ENCODE measurements around the gene ICA1L.

ICA1L gene

GRCh38 chr2:202758604-202759003 is 113.0 kb downstream of the ICA1L start:
- Mint-ChIP-seq H3K4me3 (no peak overlapping the region), H3K36me3 (ENCODE audit: low read depth) (peaks cover 77% of the 10 kb centered on the region), H3K4me1 (peaks cover 13% of the 10 kb centered on the region), H3K9me3 (no peaks in the 10 kb centered on the region), H3K27ac (peak overlapping the region in 2 of 3 experiments; percentile 27 to 34), H3K27me3 (ENCODE audit: low read depth) (no peaks in the 10 kb centered on the region)
- TF ChIP-seq, protein P1, sequence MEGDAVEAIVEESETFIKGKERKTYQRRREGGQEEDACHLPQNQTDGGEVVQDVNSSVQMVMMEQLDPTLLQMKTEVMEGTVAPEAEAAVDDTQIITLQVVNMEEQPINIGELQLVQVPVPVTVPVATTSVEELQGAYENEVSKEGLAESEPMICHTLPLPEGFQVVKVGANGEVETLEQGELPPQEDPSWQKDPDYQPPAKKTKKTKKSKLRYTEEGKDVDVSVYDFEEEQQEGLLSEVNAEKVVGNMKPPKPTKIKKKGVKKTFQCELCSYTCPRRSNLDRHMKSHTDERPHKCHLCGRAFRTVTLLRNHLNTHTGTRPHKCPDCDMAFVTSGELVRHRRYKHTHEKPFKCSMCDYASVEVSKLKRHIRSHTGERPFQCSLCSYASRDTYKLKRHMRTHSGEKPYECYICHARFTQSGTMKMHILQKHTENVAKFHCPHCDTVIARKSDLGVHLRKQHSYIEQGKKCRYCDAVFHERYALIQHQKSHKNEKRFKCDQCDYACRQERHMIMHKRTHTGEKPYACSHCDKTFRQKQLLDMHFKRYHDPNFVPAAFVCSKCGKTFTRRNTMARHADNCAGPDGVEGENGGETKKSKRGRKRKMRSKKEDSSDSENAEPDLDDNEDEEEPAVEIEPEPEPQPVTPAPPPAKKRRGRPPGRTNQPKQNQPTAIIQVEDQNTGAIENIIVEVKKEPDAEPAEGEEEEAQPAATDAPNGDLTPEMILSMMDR (IDR thresholded peaks at IDR 0.05; ENCODE audit: unreplicated experiment in 3 of 3), result no peak

- peaks cover 9% of the 10 kb centered on the region for H3K4me1 Mint-ChIP-seq
- no peak overlapping the region for H3K4me3 Mint-ChIP-seq
- TF ChIP-seq, protein P1 (IDR thresholded peaks at IDR 0.05; ENCODE audit: unreplicated experiment in 3 of 3), result no peak
- peaks cover 4% of the 10 kb centered on the region for H3K9me3 Mint-ChIP-seq
- H3K27ac Mint-ChIP-seq, result no peak overlapping the region
- H3K27me3 Mint-ChIP-seq (ENCODE audit: low read depth), result no peaks in the 10 kb centered on the region
- peaks cover 78% of the 10 kb centered on the region for H3K36me3 Mint-ChIP-seq (ENCODE audit: low read depth)
Measured at GRCh38 chr2:202758128-202758527, 113.4 kb downstream of the ICA1L start.

DNA sequence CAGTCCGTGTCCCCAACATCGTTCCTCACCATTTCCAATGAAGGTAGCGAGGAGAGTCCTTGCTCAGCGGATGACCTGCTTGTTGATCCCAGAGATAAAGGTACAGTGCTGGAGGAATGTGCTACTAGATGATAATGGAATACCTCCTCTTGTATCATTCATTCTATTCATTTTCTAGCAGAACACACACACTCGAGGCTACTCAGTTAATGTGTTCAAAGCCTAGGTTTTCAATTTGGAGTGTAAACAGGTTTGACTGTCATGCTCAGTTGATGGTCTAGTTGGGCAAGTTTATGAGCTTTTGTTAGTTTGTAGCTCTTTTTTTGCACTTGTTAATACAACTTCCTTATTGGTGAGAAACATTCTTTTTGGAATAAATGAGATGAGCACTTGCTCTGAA is 114.2 kb downstream of the ICA1L start:
- no peak overlapping the region for H3K27ac Mint-ChIP-seq
- peaks cover 4% of the 10 kb centered on the region for H3K9me3 Mint-ChIP-seq
- H3K36me3 Mint-ChIP-seq (ENCODE audit: low read depth), result peaks cover 76% of the 10 kb centered on the region
- peaks cover 3% of the 10 kb centered on the region for H3K4me1 Mint-ChIP-seq
- H3K27me3 Mint-ChIP-seq (ENCODE audit: low read depth), result no peaks in the 10 kb centered on the region
- TF ChIP-seq, protein P1 (IDR thresholded peaks at IDR 0.05; ENCODE audit: unreplicated experiment in 3 of 3), result no peak
- H3K4me3 Mint-ChIP-seq, result no peak overlapping the region

DNA sequence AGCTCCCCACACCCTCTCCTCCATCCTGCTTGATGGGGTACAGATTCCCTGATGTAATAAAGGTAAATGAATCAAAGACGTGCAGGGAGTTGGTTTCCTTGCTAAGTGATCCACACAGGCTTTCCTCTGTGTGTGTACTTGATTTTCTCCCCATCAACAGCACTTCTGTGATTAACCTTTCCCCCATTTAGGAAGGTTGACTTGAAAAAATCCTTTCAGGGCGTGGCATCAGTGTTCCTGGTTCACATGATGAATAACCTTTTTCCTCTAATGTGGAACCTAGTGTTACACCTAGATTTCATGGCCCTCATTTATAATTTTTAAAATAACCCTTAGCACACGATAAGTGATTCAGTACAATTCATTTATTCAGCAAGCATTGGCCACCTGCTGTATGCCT is 115.0 kb downstream of the ICA1L start:
- Mint-ChIP-seq H3K27ac (no peak overlapping the region), H3K4me3 (no peak overlapping the region), H3K36me3 (ENCODE audit: low read depth) (peaks cover 77% of the 10 kb centered on the region), H3K27me3 (ENCODE audit: low read depth) (no peaks in the 10 kb centered on the region), H3K4me1 (no peaks in the 10 kb centered on the region), H3K9me3 (peaks cover 6% of the 10 kb centered on the region)
- TF ChIP-seq, protein P1 (IDR thresholded peaks at IDR 0.05; ENCODE audit: unreplicated experiment in 3 of 3), result no peak

- H3K4me3 Mint-ChIP-seq, result no peak overlapping the region
- H3K9me3 Mint-ChIP-seq, result peaks cover 6% of the 10 kb centered on the region
- H3K4me1 Mint-ChIP-seq, result no peaks in the 10 kb centered on the region
- H3K27ac Mint-ChIP-seq, result peak overlapping the region in 1 of 3 experiments; percentile 8
- TF ChIP-seq, protein P1 (IDR thresholded peaks at IDR 0.05; ENCODE audit: unreplicated experiment in 3 of 3), result no peak
- peaks cover 66% of the 10 kb centered on the region for H3K36me3 Mint-ChIP-seq (ENCODE audit: low read depth)
- no peaks in the 10 kb centered on the region for H3K27me3 Mint-ChIP-seq (ENCODE audit: low read depth)
Measured at GRCh38 chr2:202754936-202755335, 116.6 kb downstream of the ICA1L start.

DNA sequence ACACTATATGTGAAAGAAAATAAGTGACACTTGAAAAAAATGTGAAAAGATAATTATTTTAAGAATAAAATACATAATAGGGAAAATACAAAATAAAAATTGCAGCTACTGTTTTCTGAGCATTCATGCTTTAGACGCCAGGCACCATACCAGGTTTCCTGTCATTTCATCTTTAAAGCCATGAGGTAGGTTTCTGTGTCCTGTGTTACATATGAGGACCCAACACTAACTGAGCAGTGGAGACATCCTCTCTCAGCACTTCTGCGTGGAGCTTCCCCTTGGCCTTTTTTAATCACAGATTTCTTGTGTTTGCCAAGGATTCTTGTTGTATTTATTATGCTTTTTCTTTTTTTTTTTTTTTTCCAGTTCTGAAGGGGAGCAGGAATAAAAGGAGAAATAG is 119.5 kb downstream of the ICA1L start:
- no peak overlapping the region for H3K27ac Mint-ChIP-seq
- H3K9me3 Mint-ChIP-seq, result peaks cover 13% of the 10 kb centered on the region
- peaks cover 69% of the 10 kb centered on the region for H3K36me3 Mint-ChIP-seq (ENCODE audit: low read depth)
- no peaks in the 10 kb centered on the region for H3K27me3 Mint-ChIP-seq (ENCODE audit: low read depth)
- TF ChIP-seq, protein P1 (IDR thresholded peaks at IDR 0.05; ENCODE audit: unreplicated experiment in 3 of 3), result no peak
- no peaks in the 10 kb centered on the region for H3K4me1 Mint-ChIP-seq
- H3K4me3 Mint-ChIP-seq, result no peak overlapping the region

Data from nephron (organoid).